AG04450 (cell line): ENCODE data around the gene MYO18A. TPM values are rescaled to one million over a fixed set of nuclear protein-coding genes. Genes with fewer than 3 reads are reported as not detected.
"Not testable (repeated sequence)": the region's sequence is repeated elsewhere in the genome, so short reads cannot be mapped to it uniquely, and the experiment has no call there.

ENCODE experiments used
- CTCF ChIA-PET: fragments of 300-600, 350-600 bp; formaldehyde crosslinking; extraction: SDS; loops from one replicate; lab custom pipeline; 2022; ENCODE audit warnings: antibody characterized with exemption, inconsistent platforms; lab: Charles Lee
- POLR2A ChIA-PET: fragments of 350-600 bp; formaldehyde crosslinking; extraction: SDS; loops from one replicate; lab custom pipeline; 2021; ENCODE audit warnings: antibody characterized with exemption, inconsistent platforms; lab: Yijun Ruan, JAX
- DNase-seq: peaks from one replicate; pipeline ENCODE4 v3.0.0-alpha.2; 2011; ENCODE audit warnings: low read depth, low spot score
- H3K27ac ChIP-seq: one replicate; pipeline ENCODE4 v1.5.1; 2012; ENCODE audit warnings: low read depth, low read length, control low read depth
- H3K27me3 ChIP-seq: one replicate; pipeline ENCODE4 v1.6.0; 2012; ENCODE audit warnings: low read length; ENCODE audit not compliant: control insufficient read depth, insufficient read depth
- H3K4me3 ChIP-seq: 2 replicates; pipeline ENCODE4 v1.5.1; 2011; ENCODE audit warnings: mild to moderate bottlenecking, low read depth, low read length, control low read depth
- H3K9me3 ChIP-seq: 2 replicates; pipeline ENCODE4 v1.5.1; 2012; ENCODE audit warnings: low read length; ENCODE audit not compliant: control insufficient read depth, insufficient read depth
- polyA plus RNA-seq: library from polyadenylated mRNA; depleted of rRNA; stranded (reverse); fragments of >200 nt; gene quantifications from 2 replicates; pipeline ENCODE4 v1.2.3, GENCODE V29; 2011
- TF ChIP-seq, protein P1 (sequence below): IDR thresholded peaks from 2 replicates; pipeline ENCODE4 v1.5.1; 2011; ENCODE audit warnings: low read depth, low read length, control low read depth, inconsistent platforms

The MYO18A gene
- polyA plus RNA-seq, 1 experiment, result 9.8 TPM

- CTCF ChIA-PET, result interaction anchor here (0.7 to 2.1 kb wide), 3 partner anchors 26 to 1142 kb away, joined by 3 to 15 read pairs (median 8); no protein-coding TSS in a partner anchor
- Histone ChIP-seq H3K4me3 (no peak overlapping the region), H3K27ac (no peak overlapping the region), H3K27me3 (no peaks in the 10 kb centered on the region), H3K9me3 (no peaks in the 10 kb centered on the region; the same call in 1 of the 2 replicates)
- no peak for DNase-seq
- TF ChIP-seq, protein P1, sequence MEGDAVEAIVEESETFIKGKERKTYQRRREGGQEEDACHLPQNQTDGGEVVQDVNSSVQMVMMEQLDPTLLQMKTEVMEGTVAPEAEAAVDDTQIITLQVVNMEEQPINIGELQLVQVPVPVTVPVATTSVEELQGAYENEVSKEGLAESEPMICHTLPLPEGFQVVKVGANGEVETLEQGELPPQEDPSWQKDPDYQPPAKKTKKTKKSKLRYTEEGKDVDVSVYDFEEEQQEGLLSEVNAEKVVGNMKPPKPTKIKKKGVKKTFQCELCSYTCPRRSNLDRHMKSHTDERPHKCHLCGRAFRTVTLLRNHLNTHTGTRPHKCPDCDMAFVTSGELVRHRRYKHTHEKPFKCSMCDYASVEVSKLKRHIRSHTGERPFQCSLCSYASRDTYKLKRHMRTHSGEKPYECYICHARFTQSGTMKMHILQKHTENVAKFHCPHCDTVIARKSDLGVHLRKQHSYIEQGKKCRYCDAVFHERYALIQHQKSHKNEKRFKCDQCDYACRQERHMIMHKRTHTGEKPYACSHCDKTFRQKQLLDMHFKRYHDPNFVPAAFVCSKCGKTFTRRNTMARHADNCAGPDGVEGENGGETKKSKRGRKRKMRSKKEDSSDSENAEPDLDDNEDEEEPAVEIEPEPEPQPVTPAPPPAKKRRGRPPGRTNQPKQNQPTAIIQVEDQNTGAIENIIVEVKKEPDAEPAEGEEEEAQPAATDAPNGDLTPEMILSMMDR, result no peak
- POLR2A ChIA-PET, result interaction anchor here (0.7 kb wide), 1 partner anchor 1134 kb away, joined by 3 read pairs; no protein-coding TSS in a partner anchor
These were observed 4.8 kb downstream of the MYO18A start for GRCh38 chr17:29175349-29175748.

- DNase-seq, result no peak
These were observed 7.6 kb downstream of the MYO18A start for GRCh38 chr17:29172589-29172988.

DNA sequence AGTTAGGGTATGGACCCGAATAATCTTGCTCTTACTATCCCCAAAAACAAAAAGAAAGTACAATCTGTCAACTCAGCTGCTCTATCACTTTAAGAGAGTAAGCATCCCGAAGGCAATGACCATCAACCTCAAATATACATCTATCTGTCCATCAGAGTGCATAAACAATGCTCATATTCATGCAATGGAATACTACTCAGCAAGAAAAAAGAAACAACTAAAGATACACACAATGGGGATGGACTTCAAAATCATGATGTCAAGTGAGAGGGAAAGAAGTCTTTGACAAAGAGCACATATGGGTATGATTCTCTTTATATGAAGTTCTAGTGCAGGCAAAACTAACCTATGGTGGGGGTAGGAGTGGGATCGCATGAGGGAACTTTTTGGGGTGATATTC, 9.5 kb downstream of the MYO18A start:
- ChIA-PET POLR2A (interaction anchor here (0.7 kb wide), 1 partner anchor 79 kb away, joined by 4 read pairs; no protein-coding TSS in a partner anchor), CTCF (interaction anchor here (2.1 to 2.2 kb wide), 2 partner anchors 9 to 22 kb away, joined by 7 to 11 read pairs; partner anchors contain the start of gene MYO18A)
- H3K9me3 ChIP-seq, result no peaks in the 10 kb centered on the region
- no peak for DNase-seq
- no peak overlapping the region for H3K4me3 ChIP-seq
- TF ChIP-seq, protein P1, result no peak
- no peak overlapping the region for H3K27ac ChIP-seq
- no peaks in the 10 kb centered on the region for H3K27me3 ChIP-seq

More at GRCh38 chr17:29172589-29172988, 7.6 kb downstream of the MYO18A start:
- no peaks in the 10 kb centered on the region; the same call in 1 of the 2 replicates for H3K9me3 ChIP-seq
- no peak overlapping the region for H3K27ac ChIP-seq
- CTCF ChIA-PET, result interaction anchor here (1.7 to 2.2 kb wide), 2 partner anchors 24 to 56 kb away, joined by 4 to 7 read pairs; no protein-coding TSS in a partner anchor
- H3K4me3 ChIP-seq, result no peak overlapping the region
- TF ChIP-seq, protein P1, result no peak
- H3K27me3 ChIP-seq, result no peaks in the 10 kb centered on the region
- POLR2A ChIA-PET, result no interaction called here

GRCh38 chr17:29169806-29170591, 10.2 kb downstream of the MYO18A start:
- Histone ChIP-seq H3K4me3 (no peak overlapping the region), H3K27me3 (no peaks in the 10 kb centered on the region), H3K27ac (no peak overlapping the region), H3K9me3 (no peaks in the 10 kb centered on the region)
- DNase-seq, result no peak
- CTCF ChIA-PET, result interaction anchor here (2.1 kb wide), 1 partner anchor 10 kb away, joined by 11 read pairs; the partner anchor contains the start of gene MYO18A
- POLR2A ChIA-PET, result no interaction called here
- TF ChIP-seq, protein P1, result no peak

DNA sequence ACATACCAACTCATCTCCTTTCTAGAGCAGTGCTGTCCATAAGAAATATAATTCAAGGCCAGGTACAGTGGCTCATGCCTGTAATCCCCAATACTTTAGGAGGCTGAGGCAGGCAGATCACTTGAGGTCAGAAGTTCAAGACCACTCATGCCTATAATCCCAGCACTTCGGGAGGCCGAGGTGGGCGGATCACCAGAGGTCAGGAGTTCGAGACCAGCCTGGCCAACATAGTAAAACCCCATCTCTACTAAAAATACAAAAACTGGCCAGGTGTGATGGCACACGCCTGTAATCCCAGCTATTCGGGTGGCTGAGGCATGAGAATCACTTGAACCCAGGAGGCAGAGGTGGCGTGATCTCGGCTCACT, 11.5 kb downstream of the MYO18A start:
- H3K4me3 ChIP-seq, H3K27ac ChIP-seq, H3K9me3 ChIP-seq, H3K27me3 ChIP-seq, DNase-seq, POLR2A ChIA-PET, CTCF ChIA-PET: not testable (repeated sequence)
